HG03103 (cell line): Measurements from ENCODE around the gene TBX20.
A peak's percentile ranks its signal among the peaks of the same experiment; 100 is the strongest.
"Not testable (repeated sequence)": the region's sequence is repeated elsewhere in the genome, so short reads cannot be mapped to it uniquely, and the experiment has no call there.

Experiments
- ATAC-seq: cut with Tn5 transposase; IDR thresholded peaks from one replicate; pipeline ENCODE4 v1.9.1; 2021; ENCODE audit warnings: low read depth; ENCODE audit not compliant: unreplicated experiment

TBX20 gene

GRCh38 chr7:35228496-35229051 is 25.3 kb downstream of the TBX20 start:
- peak; percentile 59 for ATAC-seq

- not testable (repeated sequence) for ATAC-seq
Measured at GRCh38 chr7:35227438-35227837, 26.5 kb downstream of the TBX20 start.

- not testable (repeated sequence) for ATAC-seq
Measured at GRCh38 chr7:35222445-35222844, 31.5 kb downstream of the TBX20 start.

GRCh38 chr7:35220176-35220575 is 33.7 kb downstream of the TBX20 start:
- ATAC-seq = not testable (repeated sequence)

GRCh38 chr7:35216033-35216432 is 37.9 kb downstream of the TBX20 start:
- ATAC-seq = not testable (repeated sequence)

GRCh38 chr7:35215063-35215462 is 38.8 kb downstream of the TBX20 start:
- ATAC-seq = not testable (repeated sequence)

GRCh38 chr7:35206924-35207323 is 47.0 kb downstream of the TBX20 start:
- ATAC-seq = not testable (repeated sequence)

- not testable (repeated sequence) for ATAC-seq
Measured at GRCh38 chr7:35204850-35205249, 49.0 kb downstream of the TBX20 start.

- not testable (repeated sequence) for ATAC-seq
Measured at GRCh38 chr7:35204031-35204430, 49.9 kb downstream of the TBX20 start.

GRCh38 chr7:35202353-35202752 is 51.5 kb downstream of the TBX20 start:
- ATAC-seq = not testable (repeated sequence)

GRCh38 chr7:35200170-35200569 is 53.7 kb downstream of the TBX20 start:
- ATAC-seq = not testable (repeated sequence)

- ATAC-seq = not testable (repeated sequence)
Measured at GRCh38 chr7:35198370-35199140, 55.3 kb downstream of the TBX20 start.

GRCh38 chr7:35191571-35191970 is 62.3 kb downstream of the TBX20 start:
- ATAC-seq = not testable (repeated sequence)

GRCh38 chr7:35190146-35190773 is 63.6 kb downstream of the TBX20 start:
- ATAC-seq = not testable (repeated sequence)

GRCh38 chr7:35186751-35187150 is 67.1 kb downstream of the TBX20 start:
- ATAC-seq = not testable (repeated sequence)

- ATAC-seq = no peak
Measured at GRCh38 chr7:35185908-35186731, 67.8 kb downstream of the TBX20 start.

- not testable (repeated sequence) for ATAC-seq
Measured at GRCh38 chr7:35185578-35185907, 68.4 kb downstream of the TBX20 start.

- ATAC-seq = not testable (repeated sequence)
Measured at GRCh38 chr7:35184961-35185360, 68.9 kb downstream of the TBX20 start.

GRCh38 chr7:35183873-35184503 is 69.9 kb downstream of the TBX20 start:
- ATAC-seq = not testable (repeated sequence)

- ATAC-seq = not testable (repeated sequence)
Measured at GRCh38 chr7:35180665-35181064, 73.2 kb downstream of the TBX20 start.
